Measurements from ENCODE around the gene PLEKHJ1.
"Not testable (repeated sequence)": the region's sequence is repeated elsewhere in the genome, so short reads cannot be mapped to it uniquely, and the experiment has no call there.

Gene PLEKHJ1, protein sequence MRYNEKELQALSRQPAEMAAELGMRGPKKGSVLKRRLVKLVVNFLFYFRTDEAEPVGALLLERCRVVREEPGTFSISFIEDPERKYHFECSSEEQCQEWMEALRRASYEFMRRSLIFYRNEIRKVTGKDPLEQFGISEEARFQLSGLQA

DNA sequence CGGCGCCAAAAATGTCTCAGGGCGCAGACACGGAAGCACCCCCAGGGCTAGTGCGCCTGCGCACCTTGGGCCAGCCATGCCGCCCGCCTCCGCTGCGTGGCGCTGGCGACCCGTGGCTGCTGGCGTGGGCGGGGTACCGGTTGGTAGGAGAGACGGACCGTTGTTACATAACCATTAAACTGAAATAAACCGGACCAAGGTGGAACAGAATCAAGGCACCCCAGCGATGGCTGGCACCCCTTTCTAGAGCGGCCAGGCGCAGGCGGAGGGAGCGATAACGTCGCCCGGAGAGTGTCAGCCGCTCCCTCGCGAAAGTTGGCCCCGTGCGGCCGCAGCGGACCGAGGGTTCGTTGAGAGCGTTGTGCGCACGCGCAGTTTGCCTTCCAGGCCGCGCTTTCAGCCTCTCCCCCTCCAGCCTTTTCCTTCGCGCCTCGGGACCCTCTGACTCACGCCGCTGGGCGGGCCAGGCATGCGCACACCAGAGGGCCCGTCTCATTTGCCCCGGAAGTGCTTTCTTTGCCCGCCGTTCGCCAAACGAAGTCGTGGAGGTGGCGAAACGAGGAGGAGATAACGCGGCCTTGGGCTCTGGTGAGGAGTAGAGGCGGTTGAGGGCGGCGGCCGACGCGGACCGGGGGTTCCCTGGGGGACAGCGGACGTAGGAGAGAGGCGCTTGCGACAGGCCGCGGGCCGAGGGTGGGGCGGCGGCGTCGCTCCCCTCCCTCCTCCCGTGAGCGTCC, at the start of gene PLEKHJ1, which contains the start of gene SF3A2:
Gene PLEKHJ1 (minus strand): TSS at position 16 of the 737 bp plus-strand sequence. CDS start 81 bp downstream, outside the sequence.
Gene SF3A2 (plus strand): TSS at position 511 of the 737 bp plus-strand sequence. CDS start 6,595 bp downstream, outside the sequence.
- DNase-seq: peak; percentile 97

DNA sequence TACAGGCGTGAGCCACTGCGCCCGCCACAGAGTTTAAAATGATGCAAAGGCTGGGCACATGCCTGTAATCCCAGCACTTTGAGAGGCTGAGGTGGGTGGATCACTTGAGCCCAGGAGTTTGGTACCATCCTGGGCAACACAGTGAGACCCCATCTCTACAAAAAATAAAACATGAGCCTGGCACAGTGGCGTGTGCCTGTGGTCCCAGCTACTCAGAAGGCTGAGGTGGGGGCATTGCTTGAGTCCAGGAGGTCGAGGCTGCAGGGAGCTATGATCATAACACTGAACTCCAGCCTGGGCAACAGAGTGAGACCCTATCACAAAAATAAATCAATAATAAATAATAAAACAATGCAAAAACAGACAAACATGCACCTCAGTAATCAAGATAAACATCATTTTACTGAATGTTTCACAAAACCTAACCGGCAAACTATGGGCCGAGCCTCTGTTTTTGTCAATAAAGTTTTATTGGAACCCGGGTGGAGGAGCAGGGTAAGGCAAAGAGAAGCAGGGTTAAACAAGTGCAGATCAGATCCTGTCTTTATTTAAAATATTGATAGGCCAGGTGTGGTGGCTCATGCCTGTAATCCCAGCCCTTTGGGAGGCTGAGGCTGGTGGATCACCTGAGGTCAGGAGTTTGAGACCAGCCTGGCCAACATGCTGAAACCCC, 47.8 kb upstream of the PLEKHJ1 start:
- no peak for DNase-seq

DNA sequence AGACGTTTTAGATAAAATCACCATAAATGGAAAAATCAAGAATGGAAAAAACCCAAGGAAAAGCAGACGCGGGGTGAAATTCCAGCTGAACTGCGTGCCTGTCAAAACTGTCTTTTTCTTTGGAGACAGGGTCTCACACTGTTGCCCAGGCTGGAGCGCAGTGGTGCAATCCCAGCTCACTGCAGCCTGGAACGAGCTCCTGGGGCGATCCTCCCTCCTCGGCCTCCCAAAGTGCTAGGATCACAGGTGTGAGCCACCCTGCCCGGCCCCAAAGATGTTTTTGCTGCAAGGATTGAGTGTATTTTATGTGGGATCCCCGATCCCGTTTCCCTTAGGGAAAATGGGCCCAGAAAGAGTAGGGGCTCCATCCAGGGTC, 46.7 kb upstream of the PLEKHJ1 start:
- no peak for DNase-seq

DNA sequence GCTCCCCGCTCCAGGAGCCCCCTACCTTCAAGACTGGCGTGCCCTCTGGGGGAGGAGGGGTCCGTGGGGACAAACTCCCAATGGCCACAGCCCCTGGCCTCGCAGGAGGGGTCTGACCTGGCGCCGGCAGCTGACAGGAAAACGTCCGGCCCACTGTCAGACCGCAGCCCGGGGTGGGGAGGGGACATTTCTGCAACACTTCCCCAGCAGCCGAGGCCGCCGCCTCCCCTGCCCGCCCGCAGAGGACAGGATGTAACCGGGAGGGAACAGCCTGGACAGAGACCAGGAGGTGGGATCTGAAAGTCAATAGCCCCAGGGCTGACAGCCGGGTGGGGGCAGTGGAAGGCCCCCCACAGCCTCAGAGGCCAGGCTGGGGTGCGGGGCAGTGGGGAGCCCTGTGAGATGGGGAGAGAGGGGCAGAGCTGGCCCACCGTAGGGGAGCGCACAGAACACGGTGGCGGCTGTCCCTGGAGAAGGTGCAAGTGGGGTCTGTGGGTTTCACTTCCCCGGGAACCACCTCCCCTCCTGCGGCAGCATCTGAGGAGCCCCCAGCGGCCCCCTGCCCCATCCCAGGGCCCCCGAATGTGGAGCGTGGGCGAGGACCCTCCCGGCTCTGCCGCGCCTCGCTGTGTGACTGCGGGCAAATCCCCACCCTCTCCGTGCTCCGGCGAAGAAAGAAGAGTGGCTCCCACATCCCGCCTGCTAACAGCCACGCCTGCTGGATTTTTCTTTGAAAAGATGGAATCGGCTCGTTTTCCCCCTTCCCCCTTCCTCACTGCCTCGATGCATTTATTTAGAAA, 46.1 kb upstream of the PLEKHJ1 start, which contains the start of gene PEAK3:
Gene PEAK3 (minus strand): TSS at position 114 of the 800 bp plus-strand sequence. CDS start 1,244 bp downstream, outside the sequence.
- no peak for DNase-seq

DNA sequence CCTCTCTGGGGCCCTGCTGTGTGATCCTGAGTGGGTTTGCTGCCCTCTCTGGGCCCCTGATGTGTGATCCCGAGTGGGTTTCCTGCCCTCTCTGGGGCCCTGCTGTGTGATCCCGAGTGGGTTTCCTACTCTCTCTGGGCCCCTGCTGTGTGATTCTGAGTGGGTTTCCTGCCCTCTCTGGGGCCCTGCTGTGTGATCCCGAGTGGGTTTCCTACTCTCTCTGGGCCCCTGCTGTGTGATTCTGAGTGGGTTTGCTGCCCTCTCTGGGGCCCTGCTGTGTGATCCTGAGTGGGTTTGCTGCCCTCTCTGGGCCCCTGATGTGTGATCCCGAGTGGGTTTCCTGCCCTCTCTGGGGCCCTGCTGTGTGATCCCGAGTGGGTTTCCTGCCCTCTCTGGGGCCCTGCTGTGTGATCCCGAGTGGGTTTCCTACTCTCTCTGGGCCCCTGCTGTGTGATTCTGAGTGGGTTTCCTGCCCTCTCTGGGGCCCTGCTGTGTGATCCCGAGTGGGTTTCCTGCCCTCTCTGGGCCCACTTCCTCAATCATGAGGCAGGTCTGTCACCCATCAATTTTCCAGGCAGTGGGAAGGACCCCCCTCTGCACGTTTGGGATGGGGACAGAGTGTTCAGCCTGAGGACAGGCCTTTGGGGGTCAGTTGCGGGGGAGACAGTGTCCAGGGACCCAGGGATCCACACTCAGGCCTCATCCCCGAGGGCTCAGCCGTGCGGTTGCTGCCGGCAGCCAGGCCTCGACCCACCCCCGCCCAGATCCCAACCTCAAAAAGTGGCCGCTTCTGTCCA, 45.3 kb upstream of the PLEKHJ1 start:
- DNase-seq: not testable (repeated sequence)

DNA sequence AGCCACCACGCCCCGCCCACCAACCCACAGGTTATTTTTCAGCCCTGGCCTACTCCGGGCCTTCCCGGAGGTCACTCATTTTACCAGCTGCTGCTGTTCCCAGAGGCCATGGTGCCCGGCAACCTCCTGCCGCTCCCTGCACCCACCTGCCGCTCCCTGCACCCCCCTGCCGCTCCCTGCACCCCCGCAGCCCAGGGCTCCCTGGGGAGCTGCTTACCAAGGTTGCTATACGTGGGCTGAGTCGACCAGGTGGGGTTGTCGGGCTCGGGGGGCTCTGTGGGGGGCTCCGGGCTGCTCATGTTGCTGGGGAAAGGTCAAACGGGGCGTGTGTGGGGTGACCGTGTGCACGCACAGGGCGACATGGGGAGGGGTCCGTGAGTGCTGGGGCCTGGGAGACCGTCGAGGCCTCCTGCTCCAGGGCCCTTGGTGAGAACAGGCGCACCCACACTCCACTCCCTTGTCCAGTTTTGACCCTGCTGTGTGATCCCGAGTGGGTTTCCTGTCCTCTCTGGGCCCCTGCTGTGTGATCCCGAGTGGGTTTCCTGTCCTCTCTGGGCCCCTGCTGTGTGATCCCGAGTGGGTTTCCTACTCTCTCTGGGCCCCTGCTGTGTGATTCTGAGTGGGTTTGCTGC, 44.6 kb upstream of the PLEKHJ1 start:
- no peak for DNase-seq

DNA sequence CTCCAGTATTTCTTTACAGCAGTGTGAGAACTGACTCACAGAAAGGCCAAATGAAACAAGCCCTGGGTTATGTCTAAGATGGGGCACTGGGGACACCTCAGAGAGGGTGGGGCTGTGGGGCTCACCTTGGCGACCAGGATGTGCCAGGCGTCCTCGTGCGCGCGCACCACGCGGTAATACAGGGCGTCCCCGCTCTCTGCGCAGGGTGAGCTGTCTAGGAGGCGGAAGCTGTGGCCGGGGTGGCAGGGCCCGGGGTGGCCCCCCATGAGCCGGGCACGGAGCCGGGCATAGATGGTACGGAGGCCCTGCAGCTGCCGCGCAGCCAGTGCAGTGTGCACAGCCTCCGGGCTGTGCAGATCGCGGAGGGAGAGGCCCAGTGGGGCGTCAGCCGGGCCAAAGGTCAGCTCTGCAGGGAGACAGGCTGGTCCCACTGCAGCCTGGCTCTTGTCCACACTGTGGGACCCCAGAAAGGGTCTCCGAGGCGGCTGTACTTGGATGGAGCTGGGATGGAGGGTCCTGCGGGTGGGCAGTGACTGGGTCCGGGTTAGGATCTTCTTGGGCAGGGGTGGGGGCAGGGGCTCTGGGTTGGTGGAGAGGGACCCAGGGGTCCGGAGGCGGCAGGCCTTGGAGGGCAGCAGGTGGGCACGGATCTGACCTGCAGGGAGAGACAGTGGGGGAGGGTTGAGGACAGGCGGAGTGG, 42.5 kb upstream of the PLEKHJ1 start:
- no peak for DNase-seq

DNA sequence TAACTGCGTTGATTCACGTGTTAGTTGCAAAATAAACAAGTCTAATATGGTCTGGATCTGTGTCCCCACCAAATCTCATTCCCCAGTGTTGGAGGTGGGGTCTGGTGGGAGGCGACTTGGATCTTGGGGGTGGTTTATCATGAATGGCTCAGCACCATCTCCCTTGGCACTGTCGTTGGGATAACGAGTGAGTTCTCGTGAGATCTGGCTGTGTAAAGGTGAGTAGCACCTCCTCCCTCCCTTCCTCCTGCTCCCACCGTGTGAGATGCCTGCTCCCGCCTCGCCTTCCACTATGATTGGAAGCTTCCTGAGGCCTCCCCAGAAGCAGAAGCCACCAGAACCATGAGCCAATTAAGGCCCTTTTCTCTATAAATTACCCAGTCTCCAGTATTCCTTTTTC, 41.0 kb upstream of the PLEKHJ1 start:
- no peak for DNase-seq

DNA sequence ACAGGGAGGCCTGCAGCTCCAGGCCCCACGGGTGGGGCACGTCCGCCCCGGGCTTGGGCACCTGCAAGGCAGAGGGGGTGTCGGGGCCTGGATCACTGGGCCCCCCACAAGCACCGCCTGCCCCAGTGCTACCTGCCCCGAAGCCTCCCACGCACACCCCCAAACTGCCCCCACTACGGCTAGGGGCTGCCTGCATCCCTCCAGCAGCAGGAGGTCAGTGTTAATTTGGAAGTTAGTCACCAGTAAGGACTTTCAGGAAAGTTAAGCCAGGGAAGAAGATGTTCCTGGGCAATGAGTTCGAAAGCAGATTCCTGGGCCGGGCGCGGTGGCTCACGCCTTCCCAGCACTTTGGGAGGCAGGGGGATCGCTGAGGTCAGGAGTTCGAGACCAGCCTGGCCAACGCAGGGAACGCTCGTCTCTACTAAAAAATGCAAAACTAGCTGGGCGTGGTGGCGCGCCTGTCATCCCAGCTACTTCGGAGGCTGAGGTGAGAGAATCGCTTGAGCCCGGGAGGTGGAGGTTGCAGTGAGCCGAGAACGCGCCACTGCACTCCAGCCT, 40.4 kb upstream of the PLEKHJ1 start:
- DNase-seq: no peak

DNA sequence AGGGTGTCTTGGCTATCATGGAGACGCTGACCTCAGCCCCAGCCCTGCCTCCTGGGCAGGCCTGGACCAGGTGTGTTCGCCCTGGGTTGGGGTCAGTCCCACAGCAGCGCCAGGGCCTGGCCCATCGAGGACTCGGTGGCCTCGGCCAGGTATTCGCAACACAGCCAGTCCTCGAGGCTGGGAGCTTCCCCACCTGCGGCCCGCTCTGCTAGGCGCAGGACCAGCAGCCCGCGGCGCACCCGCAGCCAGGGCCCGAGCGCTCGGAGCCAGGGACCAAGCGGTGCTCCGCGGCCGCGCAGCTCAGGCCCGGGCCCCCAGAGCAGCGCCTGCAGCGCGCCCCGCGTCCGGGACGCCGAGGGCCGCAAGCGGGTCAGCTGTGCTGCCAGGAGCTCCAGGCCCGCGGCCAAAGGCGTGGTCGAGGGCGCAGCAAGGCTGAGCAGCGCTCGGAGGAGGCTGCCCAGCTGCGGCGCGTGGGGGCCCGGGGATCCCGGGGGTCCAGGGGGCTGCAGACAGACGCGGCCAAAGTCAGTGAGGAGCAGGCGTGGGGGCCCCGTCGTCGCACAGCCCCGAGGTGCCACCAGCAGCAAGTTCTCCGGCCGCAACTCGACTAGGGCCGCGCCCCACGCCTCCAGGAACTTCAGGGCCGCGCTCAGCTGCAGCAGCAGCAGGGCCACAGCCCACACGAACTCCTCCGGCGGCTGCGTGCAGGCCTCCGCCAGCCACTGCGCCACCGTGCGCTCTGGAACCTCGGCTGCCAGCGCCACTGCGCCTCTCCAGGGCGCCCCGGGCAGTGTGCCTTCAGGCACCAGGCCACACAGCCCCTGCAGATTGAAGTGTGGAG, 39.7 kb upstream of the PLEKHJ1 start:
- no peak for DNase-seq

DNA sequence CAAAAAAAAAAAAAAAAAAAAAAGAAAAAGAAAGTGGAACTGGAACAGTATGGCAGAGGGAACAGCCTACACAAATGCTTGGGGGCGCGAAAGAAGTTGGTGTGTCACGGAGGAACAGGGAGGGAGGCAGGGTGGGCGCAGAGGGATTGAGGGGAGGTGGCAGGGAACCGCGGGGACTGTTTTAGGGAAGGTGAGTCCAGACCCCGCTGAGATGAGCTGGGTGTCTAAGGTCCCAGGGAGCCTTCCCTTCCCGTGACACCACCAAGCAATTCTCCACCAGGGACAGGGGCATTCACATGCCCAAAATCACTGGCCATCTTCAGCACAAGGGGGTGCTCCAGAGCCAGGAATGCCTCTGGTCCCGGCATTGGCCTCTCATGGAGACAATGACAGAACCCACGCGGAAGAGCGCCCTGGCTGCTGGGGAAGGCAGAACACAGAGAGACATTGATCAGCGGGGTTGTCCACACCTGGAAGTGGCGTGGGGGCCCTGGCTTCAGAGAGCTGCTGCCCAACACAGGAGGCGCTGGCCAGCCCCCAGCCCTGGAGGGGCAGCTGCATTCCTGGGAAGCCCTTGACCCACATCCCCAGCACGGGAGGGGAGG, 38.9 kb upstream of the PLEKHJ1 start:
- peak; percentile 38 for DNase-seq

DNA sequence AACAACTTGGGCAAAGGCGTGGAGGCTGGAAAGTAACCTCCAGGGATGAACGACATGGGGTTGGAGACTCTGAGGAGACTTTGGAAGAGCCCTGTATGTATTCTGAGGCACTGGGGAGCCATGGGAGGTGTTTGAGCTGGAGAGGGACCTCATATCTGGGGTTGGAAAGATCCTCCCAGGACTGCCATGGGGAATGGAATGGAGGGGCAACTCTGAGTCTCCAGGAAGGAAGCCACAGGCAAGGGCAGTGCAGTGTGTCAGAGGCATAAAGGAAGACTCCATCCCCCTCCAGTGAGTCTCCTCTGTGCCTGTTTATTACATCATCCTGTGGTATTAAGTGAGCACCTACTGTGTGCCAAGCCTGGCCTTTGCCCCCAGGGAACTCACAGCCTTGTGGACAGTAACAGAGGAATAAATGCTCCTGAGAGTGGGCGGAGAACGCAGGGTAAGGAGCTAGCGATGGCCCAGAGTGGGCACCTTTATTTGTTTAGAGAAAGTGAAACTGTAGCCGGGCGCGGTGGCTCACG, 38.1 kb upstream of the PLEKHJ1 start:
- no peak for DNase-seq

DNA sequence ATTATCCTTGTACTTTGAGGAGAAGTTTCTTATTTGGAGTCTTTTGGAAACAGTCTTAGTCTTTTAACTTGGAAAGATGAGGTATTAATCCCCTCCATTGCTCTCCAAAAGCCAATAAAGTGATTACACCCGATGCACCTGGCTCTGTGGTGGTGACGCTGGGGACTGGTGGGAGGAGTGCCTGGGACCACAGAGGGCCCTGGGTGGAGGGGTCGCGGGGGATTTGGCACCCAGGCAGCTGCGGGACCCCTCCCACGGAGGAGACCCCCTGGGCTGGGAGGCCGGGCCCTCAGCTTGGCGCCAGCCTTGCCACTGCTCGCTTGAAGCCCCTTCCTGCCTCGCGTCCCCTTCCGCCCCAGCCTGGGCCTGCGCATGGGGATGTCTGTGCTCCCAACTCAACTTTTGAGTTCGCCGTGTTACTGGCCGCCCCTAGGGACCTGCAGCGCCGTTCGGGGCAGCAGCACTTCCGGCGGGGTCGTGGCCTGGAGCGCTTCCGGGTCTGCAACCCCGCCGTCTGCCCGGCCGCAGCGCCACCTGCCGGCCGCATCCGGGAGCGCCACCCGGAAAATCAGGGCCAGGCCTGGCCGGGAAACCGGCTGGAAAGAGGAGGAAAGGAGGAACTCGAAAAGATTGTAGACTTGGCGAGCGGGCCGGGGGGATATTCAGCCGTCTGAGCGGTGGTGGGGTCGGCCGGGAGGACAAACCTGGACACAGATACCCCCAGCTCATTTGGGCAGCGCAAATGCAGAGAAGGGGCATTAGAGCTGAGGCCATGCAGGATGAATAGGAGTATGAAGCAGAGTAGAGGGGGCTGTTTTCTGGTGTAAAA, 37.4 kb upstream of the PLEKHJ1 start:
- DNase-seq: peak; percentile 76

DNA sequence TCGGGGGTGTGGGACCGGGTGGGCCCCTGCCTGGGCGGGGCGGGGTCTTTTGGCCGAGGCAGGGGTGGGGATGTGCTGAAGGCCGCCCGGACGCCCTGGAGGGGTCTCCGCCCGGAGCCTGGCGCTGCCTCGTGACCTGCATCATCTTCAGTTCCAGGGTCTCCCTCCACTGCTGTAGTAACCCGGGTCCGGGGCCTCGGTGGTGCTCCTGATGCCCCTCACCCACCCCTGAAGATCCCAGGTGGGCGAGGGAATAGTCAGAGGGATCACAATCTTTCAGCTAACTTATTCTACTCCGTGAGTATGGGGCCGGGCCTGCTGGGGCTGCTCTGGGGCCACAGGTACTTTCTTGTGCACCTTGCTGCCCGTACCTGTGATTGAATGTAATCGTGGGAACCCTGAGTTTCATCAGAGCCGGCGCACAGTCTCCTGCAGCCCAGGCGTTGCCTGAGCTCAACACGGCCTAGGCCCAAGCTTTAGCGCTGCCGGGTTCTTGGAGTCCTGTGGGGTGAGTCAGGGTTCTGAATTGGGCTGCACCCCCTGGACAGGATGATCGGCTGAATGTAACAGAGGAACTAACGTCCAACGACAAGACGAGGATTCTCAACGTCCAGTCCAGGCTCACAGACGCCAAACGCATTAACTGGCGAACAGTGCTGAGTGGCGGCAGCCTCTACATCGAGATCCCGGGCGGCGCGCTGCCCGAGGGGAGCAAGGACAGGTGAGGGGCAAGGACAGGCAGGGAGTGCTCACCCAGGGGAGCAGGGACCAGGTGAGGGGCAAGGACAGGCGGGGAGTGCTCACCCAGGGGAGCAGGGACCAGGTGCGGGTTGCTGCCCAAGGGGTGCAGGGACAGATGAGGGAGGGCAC, 35.3 kb upstream of the PLEKHJ1 start:
- DNase-seq: no peak

DNA sequence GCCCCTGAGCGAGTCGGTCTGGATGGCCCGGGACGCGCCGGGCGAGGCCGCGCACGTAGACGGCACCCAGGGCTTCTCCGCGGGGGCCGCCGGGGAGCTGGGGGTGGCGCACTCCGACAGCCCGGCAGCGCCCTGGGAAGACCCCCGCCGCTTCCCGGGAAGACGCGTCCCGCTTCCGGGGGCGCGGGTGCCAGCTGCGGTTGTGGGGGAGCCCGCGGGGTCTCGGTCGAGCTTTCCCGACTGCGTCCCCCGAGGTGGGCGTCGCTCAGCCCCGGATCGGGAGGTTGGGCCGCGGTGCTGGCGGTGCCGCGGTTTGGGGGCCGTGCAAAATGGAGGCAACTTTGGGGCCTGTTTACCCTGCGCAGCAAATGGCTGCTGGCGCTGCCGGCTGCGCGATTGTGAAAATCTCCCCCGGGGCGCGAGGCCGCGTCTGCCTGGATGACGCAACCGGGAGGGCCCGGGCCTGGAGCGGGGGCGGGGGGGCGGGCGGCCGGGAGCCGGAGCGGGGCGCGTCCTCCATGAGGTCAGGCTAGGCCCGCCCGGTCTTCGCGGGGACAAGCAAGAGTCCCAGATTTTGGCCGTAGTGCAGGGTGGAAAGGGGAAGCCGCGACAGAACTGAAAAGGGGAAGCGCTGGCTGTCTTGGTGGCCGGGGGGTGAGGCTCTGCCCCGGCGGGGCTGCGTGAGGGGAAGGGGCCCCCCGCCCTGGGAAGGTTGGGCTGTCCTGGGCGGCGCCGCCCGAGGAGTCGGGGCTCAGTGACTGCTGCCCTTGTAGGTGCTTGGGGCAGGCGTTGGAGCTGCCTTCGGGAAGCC, 34.5 kb upstream of the PLEKHJ1 start:
- DNase-seq: peak; percentile 80

DNA sequence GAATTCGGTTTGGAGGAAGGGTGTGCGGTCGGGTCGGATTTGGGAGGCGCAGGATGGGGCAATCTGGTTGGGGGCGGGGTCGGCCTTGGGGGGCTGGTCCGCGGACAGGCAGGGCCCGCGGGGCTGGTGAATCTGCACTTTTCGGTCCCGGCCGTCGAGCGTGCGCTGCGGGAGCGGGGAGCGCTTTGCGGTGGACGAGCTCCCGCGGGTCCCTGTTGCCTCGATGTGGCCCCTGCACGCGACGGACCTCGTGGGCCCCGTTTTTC, 34.0 kb upstream of the PLEKHJ1 start:
- peak; percentile 56 for DNase-seq

Measured in activated naive CD4-positive, alpha-beta T cell treated with anti-CD3 and anti-CD28 coated beads, Interleukin-2, amount 50 U/mL, for 16 hours (primary cell).